ENCODE data around the gene SLC35B1.

The SLC35B1 gene

DNA sequence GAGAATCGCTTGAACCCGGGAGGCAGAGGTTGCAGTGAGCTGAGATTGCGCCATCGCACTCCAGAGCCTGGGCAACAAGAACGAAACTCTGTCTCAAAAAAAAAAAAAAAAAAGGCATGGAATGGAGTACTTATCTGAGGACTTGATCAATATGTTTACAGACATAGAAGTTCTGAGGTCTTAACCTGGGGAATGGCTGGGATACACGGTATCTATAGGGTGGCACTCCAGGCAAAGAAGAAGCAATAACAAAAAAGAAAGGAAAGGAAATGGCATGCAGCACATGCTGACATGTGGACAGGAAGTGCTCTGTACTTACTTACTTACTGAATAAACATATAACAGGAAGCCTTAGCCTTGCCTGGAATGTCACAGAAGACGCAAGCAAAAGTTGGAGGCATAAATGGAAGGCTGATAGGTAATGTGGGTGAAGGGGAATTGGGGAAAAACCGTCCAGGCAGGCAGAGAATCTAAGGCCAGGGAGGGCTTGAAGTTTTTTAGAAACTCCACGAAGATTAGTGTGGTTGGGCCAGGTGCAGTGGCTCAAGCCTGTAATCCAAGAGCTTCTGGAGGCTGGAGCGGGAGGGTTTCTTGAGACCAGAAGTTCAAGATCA is 19.8 kb downstream of the SLC35B1 start:
- Histone ChIP-seq H3K27ac (ENCODE audit: low read depth, low read length) (no peak overlapping the region), H4K20me1 (ENCODE audit: control insufficient read depth, insufficient read depth, low read depth, low read length) (no peaks in the 10 kb centered on the region), H3K9me2 (replicated peaks; ENCODE audit: control insufficient read depth, low read length) (no peaks in the 10 kb centered on the region), H3F3A (ENCODE audit: control insufficient read depth, insufficient read depth) (no peaks in the 10 kb centered on the region), H3K9me3 (ENCODE audit: control insufficient read depth, insufficient read depth, low read length) (no peaks in the 10 kb centered on the region), H3K4me3 (ENCODE audit: low read length) (no peak overlapping the region; the same call in 1 of the 2 replicates), H3K4me2 (ENCODE audit: low read length) (peak overlapping the region; percentile 31), H3K27me3 (ENCODE audit: control insufficient read depth, low read length) (peaks cover under 1% of the 10 kb centered on the region), H3K36me3 (ENCODE audit: control insufficient read depth, low read length) (no peaks in the 10 kb centered on the region), H3K4me1 (ENCODE audit: control insufficient read depth, low read length) (peaks cover 9% of the 10 kb centered on the region), H3K79me2 (ENCODE audit: control insufficient read depth, low read length) (no peaks in the 10 kb centered on the region)
- TF ChIP-seq EZH2phosphoT487 (IDR thresholded peaks at IDR 0.05; ENCODE audit: borderline replicate concordance, low read length) (no peak), CTCF (IDR thresholded peaks at IDR 0.05; ENCODE audit: low read depth, low read length, poor library complexity, severe bottlenecking) (no peak)

- H3K9me3 ChIP-seq (ENCODE audit: control insufficient read depth, insufficient read depth, low read length): no peaks in the 10 kb centered on the region
- peaks cover 17% of the 10 kb centered on the region for H3K27me3 ChIP-seq (ENCODE audit: control insufficient read depth, low read length)
- H3K4me1 ChIP-seq (ENCODE audit: control insufficient read depth, low read length): peaks cover 9% of the 10 kb centered on the region
- no peak overlapping the region for H3K27ac ChIP-seq (ENCODE audit: low read depth, low read length)
- H3K4me3 ChIP-seq (ENCODE audit: low read length): no peak overlapping the region
- no peaks in the 10 kb centered on the region for H3K9me2 ChIP-seq (replicated peaks; ENCODE audit: control insufficient read depth, low read length)
- no peaks in the 10 kb centered on the region for H3K36me3 ChIP-seq (ENCODE audit: control insufficient read depth, low read length)
- peaks cover 6% of the 10 kb centered on the region for H3F3A ChIP-seq (ENCODE audit: control insufficient read depth, insufficient read depth)
- no peak for TF ChIP-seq EZH2phosphoT487 (IDR thresholded peaks at IDR 0.05; ENCODE audit: borderline replicate concordance, low read length)
- TF ChIP-seq CTCF (IDR thresholded peaks at IDR 0.05; ENCODE audit: low read depth, low read length, poor library complexity, severe bottlenecking): no peak
- H3K79me2 ChIP-seq (ENCODE audit: control insufficient read depth, low read length): peaks cover 13% of the 10 kb centered on the region
- no peak overlapping the region for H3K4me2 ChIP-seq (ENCODE audit: low read length)
- H4K20me1 ChIP-seq (ENCODE audit: control insufficient read depth, insufficient read depth, low read depth, low read length): no peaks in the 10 kb centered on the region
These were observed 26.4 kb downstream of the SLC35B1 start for GRCh38 chr17:49681106-49681979.

DNA sequence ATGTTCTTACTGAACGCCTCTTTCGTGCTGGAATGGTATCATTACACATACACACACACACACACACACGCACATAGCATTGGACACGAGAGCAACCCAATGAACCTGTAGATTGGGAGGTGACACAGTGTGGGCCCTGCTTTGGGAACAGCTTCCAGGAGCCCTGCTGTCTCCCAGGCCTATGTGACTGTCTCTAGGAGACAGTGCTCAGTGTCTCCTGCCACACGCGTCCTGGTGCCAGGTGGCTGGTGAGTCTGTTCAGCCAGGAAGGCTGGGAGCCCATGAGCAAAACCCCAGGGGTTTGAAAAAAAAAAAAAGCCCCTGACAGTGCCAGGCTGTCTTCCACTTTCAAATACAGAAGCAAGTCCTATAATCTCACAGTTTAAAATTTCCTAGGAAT is 27.4 kb downstream of the SLC35B1 start:
- peaks cover 18% of the 10 kb centered on the region for H3K4me1 ChIP-seq (ENCODE audit: control insufficient read depth, low read length)
- no peaks in the 10 kb centered on the region for H3K9me2 ChIP-seq (replicated peaks; ENCODE audit: control insufficient read depth, low read length)
- peaks cover 22% of the 10 kb centered on the region for H3K79me2 ChIP-seq (ENCODE audit: control insufficient read depth, low read length)
- peaks cover 17% of the 10 kb centered on the region for H3K27me3 ChIP-seq (ENCODE audit: control insufficient read depth, low read length)
- H3K27ac ChIP-seq (ENCODE audit: low read depth, low read length): no peak overlapping the region
- TF ChIP-seq EZH2phosphoT487 (IDR thresholded peaks at IDR 0.05; ENCODE audit: borderline replicate concordance, low read length): no peak
- TF ChIP-seq CTCF (IDR thresholded peaks at IDR 0.05; ENCODE audit: low read depth, low read length, poor library complexity, severe bottlenecking): no peak
- H3K36me3 ChIP-seq (ENCODE audit: control insufficient read depth, low read length): peaks cover 6% of the 10 kb centered on the region
- H3K4me2 ChIP-seq (ENCODE audit: low read length): no peak overlapping the region
- H4K20me1 ChIP-seq (ENCODE audit: control insufficient read depth, insufficient read depth, low read depth, low read length): peaks cover 8% of the 10 kb centered on the region
- H3K9me3 ChIP-seq (ENCODE audit: control insufficient read depth, insufficient read depth, low read length): no peaks in the 10 kb centered on the region
- H3K4me3 ChIP-seq (ENCODE audit: low read length): no peak overlapping the region
- H3F3A ChIP-seq (ENCODE audit: control insufficient read depth, insufficient read depth): peaks cover 7% of the 10 kb centered on the region
